GM21367 (cell line): ENCODE data around the gene NPAS3.

Experiments
- ATAC-seq: cut with Tn5 transposase; IDR thresholded peaks from one replicate; pipeline ENCODE4 v1.9.1; 2021; ENCODE audit not compliant: unreplicated experiment

NPAS3 gene

DNA sequence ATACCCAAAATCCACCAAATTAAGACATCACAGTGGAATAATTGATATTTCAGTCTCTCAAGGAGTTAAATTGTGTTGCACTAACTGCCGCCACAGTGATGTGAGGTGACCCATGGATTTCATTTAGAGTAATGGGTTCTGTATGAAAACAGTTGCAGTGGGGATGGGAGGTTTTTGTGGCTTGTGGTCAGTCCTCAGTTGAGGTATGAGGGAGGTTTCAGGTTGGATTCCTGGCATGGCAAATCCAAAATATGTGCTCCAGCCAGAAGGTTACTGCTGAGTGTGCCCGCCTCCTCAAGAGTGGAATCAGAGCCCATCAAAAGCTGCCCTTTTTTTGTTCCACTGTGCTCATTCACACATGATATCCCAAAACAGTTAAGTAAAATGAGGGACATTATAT is 525.1 kb downstream of the NPAS3 start:
- ATAC-seq = no peak

DNA sequence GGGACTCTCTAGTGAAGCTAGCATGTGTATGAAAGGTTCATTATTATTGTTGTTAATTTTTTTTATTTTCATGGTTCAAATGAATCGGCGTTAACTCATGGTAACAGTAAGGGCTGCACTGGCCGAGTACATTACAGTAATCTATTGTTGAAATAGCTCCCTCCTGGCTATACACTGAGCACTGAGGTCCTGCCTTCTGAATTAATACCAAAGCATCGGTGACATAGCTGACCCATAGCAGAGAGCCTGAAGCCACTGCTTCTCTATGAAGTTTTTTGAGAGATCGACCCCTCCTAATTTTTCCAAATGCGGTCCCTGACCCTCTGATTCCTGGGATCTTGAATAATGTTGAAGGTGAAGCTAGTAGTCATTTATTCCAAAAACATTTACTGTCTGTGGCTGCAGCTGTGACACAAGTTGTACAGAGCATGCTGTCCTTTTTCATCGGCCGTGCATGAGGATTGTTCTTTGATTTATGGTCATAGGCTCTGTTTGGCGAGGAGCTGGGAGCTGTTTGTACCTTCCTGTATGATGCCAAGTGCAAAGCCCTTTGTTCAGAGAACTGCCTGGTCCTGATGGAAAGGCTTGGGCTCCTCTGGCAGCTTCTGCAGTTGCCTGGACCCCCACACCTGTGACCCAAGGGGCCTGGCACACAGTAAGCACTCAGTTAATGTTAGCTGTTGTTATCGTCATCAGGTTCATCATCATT is 525.7 kb downstream of the NPAS3 start:
- ATAC-seq = no peak

DNA sequence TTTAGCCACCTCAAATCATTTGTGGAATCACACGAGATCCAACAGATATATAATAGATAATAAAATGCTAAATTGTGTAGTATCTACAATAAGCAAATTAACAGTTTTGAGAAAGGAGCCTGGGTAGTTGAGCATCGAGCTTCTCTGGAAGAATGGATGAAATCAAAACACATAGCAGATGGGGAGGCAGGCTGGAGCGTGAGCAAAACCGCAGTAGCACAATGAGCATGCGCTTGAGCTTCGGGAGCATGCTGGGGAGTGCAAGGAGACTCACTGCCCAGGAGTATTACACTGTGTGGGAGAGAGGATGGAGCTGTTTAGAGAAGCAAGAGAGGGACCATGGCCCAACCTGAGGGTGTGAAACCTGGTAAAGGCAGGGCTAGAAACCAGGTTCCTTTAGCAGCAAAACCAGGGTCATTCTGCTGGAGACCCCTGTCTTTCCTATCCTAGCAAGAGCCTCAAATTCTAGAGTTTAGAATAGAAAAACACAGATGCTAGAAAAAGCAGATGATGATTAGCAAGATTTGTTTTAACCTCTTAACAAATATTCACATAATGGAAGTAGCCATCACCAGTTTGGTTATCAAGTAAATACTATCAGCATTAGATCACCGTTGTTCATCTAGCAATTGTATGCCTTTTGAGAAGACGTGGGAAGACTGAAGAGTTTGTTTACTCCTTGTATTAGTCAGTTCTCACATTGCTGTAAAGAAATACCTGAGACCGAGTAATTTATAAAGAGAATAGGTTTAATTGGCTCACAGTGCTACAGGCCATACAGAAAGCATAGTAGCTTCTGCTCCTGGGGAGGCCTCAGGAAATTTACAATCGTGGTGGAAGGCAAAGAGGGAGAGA is 527.4 kb downstream of the NPAS3 start:
- no peak for ATAC-seq

DNA sequence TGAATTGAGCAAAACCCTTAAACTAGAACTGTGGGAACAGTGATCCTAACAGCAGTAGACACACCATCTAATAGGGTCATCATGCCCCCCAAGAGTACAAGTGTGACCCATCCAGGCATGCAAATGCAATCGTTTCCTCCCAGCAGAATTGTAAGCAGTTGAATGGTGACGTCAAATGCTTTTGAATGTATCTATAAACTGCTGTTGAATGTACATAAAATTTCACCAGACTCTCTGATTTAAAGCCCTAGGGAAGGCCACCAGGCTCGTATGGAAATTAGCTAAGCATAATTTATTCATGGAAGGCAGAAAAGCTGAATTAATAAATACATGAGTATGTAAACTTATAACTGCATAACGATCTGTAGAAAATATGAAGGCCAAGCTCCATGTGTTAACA is 529.3 kb downstream of the NPAS3 start:
- ATAC-seq = no peak

DNA sequence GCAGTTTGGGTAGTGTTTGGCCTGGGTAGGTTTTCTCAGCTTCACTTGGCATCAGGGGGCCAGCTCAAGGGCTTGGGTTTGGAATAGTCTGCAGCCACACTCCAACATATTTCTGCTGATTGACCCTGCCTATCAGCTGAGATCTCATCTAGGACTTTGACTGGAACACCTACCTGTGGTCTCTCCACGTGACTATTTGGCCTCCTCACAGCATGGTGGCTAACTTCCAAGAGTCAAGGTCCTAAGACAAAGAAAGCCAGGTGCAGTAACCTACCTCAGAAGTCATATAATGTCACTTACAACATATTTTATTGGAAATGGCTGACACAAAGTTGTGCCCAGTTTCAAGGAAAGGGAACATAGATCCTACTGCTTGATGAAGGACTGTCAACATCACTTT is 531.2 kb downstream of the NPAS3 start:
- ATAC-seq = no peak

DNA sequence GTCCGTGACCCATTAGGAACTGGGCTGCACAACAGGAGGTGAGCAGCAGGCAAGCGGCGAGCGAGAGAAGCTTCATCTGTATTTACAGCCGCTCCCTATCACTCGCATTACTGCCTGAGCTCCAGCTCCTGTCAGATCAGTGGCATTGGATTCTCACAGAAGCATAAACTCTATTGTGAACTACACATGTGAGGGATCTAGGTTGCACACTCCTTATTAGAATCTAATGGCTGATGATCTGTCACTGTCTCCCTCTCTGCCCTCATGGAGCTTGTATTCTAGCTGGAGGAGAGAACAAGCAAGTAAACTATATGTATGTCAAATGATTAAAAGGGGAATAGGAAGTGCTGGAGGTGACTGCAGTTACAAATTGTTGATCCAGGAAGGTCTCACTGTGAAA is 533.1 kb downstream of the NPAS3 start:
- no peak for ATAC-seq

DNA sequence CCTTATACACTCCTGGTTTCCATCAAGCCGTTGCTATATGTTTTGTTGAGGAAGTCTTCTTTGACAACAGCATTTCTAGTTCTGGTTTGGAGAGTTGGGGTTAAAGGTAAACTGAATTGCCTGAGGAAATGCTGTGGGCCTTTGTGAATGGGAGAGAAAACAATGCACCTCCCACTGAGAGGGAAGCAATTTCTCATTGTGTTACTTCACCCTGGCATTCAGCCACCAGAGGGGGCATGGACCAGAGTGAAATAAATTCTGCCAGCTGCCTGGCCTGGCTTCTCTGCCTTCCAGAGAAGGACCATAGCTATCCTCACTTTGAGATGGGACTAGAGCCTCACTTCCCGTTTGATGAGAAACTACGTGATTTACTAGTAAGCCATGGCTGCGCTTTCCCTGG is 536.9 kb downstream of the NPAS3 start:
- ATAC-seq = no peak

DNA sequence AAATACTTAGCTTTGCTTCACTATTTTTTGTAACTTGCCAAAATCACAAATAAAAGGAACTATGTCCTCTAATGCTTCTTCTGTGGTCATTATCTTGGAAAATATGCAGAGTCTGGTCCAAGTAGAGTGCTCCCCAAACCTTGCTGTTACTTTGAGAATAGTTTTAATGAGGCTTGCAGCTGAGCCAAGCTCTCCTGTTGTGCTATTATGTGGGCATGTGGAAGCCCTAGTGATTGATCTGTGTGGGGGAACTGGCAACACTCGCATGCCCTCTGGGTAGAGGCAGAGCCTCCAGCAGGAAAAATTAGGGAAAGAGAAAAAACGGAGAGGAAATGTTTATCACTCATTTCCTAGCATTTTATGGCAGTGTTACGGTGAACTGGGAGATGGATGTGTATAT is 539.1 kb downstream of the NPAS3 start:
- ATAC-seq = no peak

DNA sequence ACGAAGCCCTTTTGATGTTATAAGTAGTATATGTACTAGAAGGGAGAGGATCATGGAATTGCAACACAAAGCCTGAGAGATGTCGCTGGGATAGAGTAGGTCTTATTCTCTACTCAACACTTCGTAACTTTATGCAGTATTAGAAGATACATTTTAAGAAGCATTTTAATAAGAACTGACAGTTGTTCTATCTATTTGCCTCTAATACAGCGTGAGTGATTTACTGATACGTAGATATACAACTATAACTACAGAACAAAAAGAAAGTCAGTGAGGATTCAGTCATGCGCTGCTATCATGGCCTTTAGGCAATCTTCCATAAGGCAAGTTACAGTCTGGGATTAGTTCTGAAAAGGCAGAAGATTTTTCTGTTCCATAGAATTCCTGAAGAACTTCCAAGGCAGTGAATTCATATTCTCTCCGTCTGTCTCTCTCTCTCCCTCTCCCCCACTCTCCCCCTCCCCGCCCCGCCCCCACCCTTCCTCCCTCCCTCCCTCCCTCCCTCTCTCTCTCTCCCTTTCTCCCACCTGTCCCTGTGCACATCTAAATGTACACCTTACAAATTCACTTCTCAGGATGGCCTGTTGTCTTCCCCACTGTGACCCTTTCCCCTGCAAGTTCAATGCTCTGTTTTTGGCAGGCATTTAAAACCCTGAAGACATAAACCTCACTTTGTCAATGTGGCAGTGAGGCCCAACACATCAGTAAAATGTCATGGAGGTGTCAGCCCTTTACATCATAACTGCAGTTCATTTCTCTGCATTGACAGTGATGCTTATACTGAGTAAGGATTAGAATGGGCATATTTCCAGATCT is 541.6 kb downstream of the NPAS3 start:
- no peak for ATAC-seq

DNA sequence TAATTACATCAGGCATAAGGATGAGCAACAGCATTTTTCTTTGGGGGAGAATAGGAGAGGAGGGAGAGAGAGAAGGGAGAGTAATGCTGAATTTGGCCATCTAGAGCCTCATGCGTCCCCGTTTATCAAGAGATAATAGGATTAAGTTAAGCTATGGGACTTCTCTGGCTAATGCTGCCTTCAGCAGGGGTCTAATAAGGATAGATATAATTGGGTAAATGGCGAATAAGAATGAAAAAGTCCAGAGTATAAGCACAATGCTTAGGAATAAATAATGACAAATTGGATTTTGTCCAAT is 542.2 kb downstream of the NPAS3 start:
- no peak for ATAC-seq

DNA sequence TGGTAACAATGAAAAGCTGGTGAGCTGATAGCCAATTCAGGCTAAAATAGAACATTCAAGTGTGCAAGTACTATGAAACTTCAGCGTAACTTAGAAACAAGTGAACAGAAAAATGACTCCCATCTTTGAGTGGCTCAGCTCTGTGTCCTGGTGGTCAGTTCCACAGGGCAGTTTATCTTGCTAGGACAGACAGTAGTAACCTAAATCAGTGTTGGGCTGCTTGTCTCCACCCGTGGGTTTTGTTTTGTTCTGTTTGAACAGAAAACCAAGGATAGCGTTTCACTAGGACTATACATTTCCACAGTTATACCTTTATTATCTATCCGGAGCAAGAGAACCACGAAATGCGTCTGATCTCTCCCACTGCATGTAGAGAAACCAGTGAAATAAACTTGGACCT is 544.4 kb downstream of the NPAS3 start:
- ATAC-seq = no peak

DNA sequence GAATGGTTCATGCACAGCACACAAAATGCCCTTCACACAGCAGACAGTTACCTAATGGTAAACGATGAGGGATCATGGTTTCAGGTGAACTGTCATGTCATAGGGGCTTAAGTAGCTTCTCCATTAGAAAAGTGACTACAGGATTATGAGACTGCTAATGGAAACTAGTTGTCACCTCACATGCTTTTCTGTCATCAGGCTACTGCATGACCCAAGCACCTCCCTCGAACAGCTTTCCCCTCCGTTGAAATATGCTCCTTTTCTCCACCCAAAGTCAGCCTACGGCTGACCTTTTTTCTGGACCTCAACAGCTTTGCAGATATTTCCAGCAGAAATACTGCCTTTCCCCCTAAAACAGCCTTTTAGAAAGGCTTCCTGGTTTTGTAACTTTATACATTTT is 544.9 kb downstream of the NPAS3 start:
- no peak for ATAC-seq

DNA sequence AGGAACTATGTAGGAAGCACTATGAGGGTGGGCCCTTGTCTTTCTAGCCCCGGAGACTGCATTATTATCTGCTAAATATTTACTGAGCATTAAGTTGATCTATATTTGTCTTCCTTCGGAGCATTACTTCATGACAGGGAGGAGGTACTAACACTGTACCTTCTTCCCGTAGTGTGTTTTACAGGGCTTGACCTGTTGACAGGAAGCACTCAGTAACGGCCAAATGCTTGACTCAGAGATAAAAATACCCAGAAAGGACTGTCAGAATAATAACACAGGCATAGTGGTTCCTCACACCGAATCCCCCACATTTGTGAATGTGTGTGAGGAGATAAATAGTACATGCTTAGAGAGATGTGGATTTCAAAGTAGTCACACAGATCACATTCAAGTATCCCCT is 545.6 kb downstream of the NPAS3 start:
- ATAC-seq = no peak

DNA sequence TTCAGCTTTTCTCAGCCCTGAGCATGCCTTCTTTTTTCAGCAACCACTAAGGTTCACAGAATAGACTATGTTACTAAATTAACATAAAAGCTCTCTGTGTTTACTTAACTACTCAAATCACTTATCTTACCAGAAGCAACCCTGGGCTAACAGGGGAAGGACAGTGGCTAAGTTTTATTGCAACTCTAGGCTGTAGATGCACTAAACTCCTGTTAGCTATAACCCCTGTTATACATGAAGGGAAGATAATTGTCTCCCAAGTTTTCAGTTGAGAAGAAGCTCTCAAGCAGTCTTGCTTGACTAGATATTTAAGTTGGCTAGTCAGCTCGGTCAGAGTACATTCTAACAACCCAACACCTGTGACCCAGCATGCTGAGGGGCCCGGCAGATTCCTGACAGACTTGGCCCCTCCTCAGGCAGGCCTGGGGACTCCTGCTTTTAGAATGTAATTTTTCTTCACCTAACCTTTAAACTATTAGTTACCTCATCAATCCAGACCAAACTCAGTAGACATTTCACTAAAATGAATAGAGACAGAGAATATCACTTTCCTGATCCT is 547.7 kb downstream of the NPAS3 start:
- ATAC-seq = no peak

DNA sequence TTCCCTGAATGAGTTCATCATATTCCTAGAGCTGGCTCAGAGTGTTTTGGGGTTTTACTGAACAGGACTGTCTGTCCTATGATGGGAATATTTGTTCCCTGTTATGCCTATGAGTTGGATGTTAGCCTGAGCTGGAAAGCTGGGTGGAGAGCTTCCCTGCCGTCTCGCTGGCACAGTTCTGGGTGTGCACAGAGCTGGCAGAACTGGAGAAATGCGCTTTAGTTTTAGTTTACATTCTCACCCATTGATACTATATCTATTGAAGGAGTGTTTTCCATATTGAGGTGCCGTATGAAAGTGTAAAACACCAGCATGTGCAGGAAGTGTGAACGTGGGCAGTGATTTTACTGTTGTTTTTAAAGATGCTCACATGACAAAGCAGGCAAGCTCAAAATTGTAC is 549.9 kb downstream of the NPAS3 start:
- no peak for ATAC-seq

DNA sequence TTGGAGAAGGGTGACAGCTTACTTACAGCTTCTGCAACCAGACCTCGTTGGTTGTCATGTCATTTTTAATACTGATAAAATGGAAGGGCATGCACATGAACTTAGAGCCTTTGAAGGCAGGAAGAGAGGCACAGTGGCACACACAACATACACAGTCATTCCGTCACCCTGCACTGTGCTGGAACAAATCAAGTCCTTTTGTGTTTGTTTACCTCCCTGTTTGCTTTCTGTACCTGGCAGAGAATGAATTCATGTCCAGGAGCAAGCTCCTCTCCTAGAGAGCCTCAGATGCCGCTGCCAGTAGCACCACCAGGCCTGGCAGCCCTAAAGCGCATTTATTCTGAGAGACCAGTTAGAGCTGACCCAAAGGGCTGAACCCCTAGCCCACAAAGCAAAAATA is 551.9 kb downstream of the NPAS3 start:
- no peak for ATAC-seq

DNA sequence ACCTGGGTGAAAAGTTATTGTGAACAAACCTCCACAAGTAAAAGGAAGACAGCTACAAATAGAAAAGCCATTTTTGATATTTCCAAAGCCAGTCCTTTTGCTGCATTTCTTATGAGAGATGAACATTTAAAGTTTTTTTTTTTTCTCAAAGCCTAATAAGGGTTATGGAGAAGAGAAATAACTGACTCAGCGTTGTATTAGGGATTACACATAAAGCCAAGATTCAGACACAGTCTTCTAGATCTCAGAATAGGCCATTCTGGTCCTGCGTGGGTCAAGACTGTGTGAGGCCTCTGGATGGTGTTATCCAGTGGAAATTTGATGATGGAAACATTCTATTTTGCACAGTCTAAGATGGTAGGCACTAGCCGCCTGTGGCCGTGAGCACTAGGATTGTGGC is 552.4 kb downstream of the NPAS3 start:
- no peak for ATAC-seq

DNA sequence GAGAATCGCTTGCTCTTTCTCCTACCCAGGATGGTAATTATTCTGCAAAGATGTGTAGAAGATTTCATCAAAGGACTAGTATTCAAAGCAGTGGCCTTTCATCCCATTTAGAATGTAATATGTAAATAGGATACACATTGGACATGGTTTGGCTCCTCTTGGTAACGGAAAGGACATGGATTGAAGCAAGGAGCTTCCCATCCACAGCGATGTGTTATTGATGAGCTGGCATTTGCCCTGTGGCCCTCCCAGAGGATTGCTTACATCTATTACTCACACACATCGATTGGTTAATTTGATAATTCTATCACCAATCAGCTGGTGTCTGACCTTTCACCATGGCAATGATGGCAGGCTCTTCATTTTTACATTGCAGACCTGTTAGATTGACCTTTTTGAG is 553.8 kb downstream of the NPAS3 start:
- ATAC-seq = no peak

DNA sequence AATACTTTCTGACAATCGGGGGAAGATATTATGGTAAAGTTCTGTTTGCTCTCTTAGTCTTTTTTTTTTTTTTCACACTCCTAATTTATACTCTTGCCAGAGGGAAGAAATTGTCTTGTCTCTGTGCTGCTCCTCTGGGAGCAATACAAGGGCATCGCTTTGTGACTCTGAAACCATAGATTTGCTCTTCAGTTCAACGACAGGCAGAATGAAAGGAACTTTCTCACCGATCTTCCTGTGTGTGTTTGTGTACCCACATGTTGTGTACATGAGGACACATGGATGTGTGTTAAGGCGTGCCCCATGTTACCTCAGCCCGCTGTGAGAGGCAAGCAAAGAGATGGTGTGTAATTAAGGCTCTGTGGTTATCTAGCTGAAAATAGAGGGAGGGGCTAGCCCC is 554.6 kb downstream of the NPAS3 start:
- no peak for ATAC-seq

DNA sequence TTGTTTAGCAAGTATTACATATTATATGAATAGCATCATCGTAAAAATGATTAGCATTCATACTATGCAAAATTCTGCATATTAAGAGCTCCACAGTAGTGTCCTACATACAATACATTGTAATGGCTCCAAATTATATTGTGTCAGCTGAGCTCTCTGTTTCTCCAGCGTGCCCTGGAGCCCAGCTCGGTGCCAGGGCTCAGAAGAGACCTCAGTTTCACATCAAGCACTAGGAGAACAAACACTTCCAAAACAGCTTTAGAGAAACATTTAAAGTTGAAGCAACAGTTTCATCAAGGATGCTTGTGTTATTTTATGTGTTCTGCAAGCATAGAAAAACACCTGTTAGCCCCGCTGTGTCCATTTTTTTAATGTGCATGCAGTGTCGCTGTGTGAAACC is 555.3 kb downstream of the NPAS3 start:
- no peak for ATAC-seq

DNA sequence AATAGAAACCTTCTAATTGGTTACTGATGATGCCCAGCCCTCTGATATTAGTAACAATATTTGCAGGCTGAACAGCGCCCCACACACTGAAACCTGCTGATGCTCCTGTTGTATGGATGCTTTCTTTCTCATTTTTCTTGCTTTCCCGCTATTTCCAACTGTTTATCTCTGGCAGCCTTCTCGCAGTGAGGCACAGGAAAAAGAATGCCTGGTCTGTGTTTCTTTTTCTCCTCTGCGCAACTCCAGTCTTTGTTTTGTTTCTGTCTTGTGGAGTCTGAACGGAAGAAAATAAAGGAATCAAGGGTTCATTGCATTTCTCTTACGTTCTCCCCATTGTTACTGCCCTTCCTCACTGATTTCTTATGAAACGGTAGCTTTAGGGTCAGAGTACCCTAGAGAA is 561.0 kb downstream of the NPAS3 start:
- ATAC-seq = no peak
